GM23338 (cell line): ENCODE measurements around the gene CD83. TPM values are rescaled to one million over a fixed set of nuclear protein-coding genes. Genes with fewer than 3 reads are reported as not detected.

ENCODE experiments used
- ATAC-seq: fragments of 200-7000 bp; cut with Tn5 transposase; 3 replicates; pipeline ENCODE4 v1.9.1; 2020
- DNase-seq: peaks from one replicate; pipeline ENCODE4 v3.0.0-alpha.2; 2015; ENCODE audit warnings: low spot score
- H2AFZ ChIP-seq: fragments of 200-600 bp; sonication (generic); 2 replicates; pipeline ENCODE4 v1.8.0; 2016; ENCODE audit warnings: antibody characterized with exemption, mild to moderate bottlenecking, moderate library complexity
- H3F3A ChIP-seq: fragments of 200-600 bp; sonication (generic); replicated peaks from 2 replicates; pipeline ENCODE4 v1.8.0; 2017; ENCODE audit warnings: antibody characterized with exemption, mixed run types, low read depth
- H3K27ac ChIP-seq: fragments of 200-600 bp; sonication (generic); 2 replicates; pipeline ENCODE4 v1.6.1; 2016; ENCODE audit warnings: low read depth
- H3K27me3 ChIP-seq: fragments of 200-600 bp; sonication (generic); 2 replicates; pipeline ENCODE4 v1.8.0; 2016; ENCODE audit warnings: mild to moderate bottlenecking, mixed run types, moderate library complexity; ENCODE audit not compliant: insufficient read depth
- H3K36me3 ChIP-seq: fragments of 200-600 bp; sonication (generic); 2 replicates; pipeline ENCODE4 v1.8.0; 2016; ENCODE audit warnings: mild to moderate bottlenecking; ENCODE audit not compliant: insufficient read depth
- H3K4me1 ChIP-seq: fragments of 200-600 bp; sonication (generic); 2 replicates; pipeline ENCODE4 v1.8.0; 2016; ENCODE audit warnings: mild to moderate bottlenecking, moderate library complexity; ENCODE audit not compliant: insufficient read depth
- H3K4me2 ChIP-seq: fragments of 200-600 bp; sonication (generic); 2 replicates; pipeline ENCODE4 v1.7.1; 2017; ENCODE audit warnings: mixed run types
- H3K4me3 ChIP-seq: fragments of 200-600 bp; sonication (generic); 2 replicates; pipeline ENCODE4 v1.6.1; 2016; ENCODE audit warnings: mixed run types
- H3K79me2 ChIP-seq: fragments of 200-600 bp; sonication (generic); replicated peaks from 2 replicates; pipeline ENCODE4 v1.8.0; 2017; ENCODE audit warnings: mild to moderate bottlenecking; ENCODE audit not compliant: insufficient read depth
- H3K9me2 ChIP-seq: fragments of 200-600 bp; sonication (generic); 2 replicates; pipeline ENCODE4 v1.8.0; 2017; ENCODE audit not compliant: insufficient read depth
- H4K20me1 ChIP-seq: fragments of 200-600 bp; sonication (generic); replicated peaks from 2 replicates; pipeline ENCODE4 v1.8.0; 2017; ENCODE audit warnings: mild to moderate bottlenecking; ENCODE audit not compliant: insufficient read depth
- H3K27ac Mint-ChIP-seq: 2 replicates; pipeline ENCODE4 v1.8.0; 2020; ENCODE audit warnings: inconsistent platforms, mild to moderate bottlenecking, moderate library complexity, mixed read lengths
- H3K27me3 Mint-ChIP-seq: 3 replicates; pipeline ENCODE4 v1.8.0; 2022; ENCODE audit warnings: low read depth, mild to moderate bottlenecking, moderate library complexity, mixed read lengths, inconsistent platforms; ENCODE audit not compliant: insufficient read depth, poor library complexity
- H3K36me3 Mint-ChIP-seq: 3 replicates; pipeline ENCODE4 v1.8.0; 2021; ENCODE audit warnings: low read depth, mild to moderate bottlenecking, inconsistent platforms, moderate library complexity, mixed read lengths
- H3K4me1 Mint-ChIP-seq: 3 replicates; pipeline ENCODE4 v1.8.0; 2020; ENCODE audit warnings: mild to moderate bottlenecking, inconsistent platforms, mixed read lengths
- H3K4me3 Mint-ChIP-seq: 3 replicates; pipeline ENCODE4 v1.8.0; 2021; ENCODE audit warnings: moderate library complexity, mild to moderate bottlenecking, inconsistent platforms, mixed read lengths
- H3K9me3 Mint-ChIP-seq: 3 replicates; pipeline ENCODE4 v1.8.0; 2020; ENCODE audit warnings: moderate library complexity, mild to moderate bottlenecking, inconsistent platforms, mixed read lengths
- CREB1 ChIP-seq: fragments of 250-450 bp; sonication (Bioruptor Pico); IDR thresholded peaks from 2 replicates; pipeline ENCODE4 v1.5.0; 2020; ENCODE audit warnings: low read depth, mild to moderate bottlenecking, moderate library complexity
- JUNB ChIP-seq: IDR thresholded peaks from one replicate; pipeline ENCODE4 v1.6.1; 2016; ENCODE audit warnings: antibody characterized with exemption; ENCODE audit not compliant: unreplicated experiment
- NANOG ChIP-seq: IDR thresholded peaks from 2 replicates; pipeline ENCODE4 v1.6.1; 2016; ENCODE audit warnings: antibody characterized with exemption, borderline replicate concordance
- ZNF462 ChIP-seq: fragments of 250-450 bp; sonication (Bioruptor Pico); IDR thresholded peaks from 2 replicates; pipeline ENCODE4 v1.5.0; 2020; ENCODE audit warnings: mild to moderate bottlenecking, moderate library complexity
- polyA plus RNA-seq: library from polyadenylated mRNA; unstranded; fragments of >200 nt; fragmentation: Nextera tagmentation; extraction: Ambion mirVana; gene quantifications from 2 replicates; pipeline ENCODE4 v1.2.1, GENCODE V29; 2016
- total RNA-seq: library from RNA; depleted of rRNA; stranded (reverse); fragments of >200 nt; shearing (Covaris generic); gene quantifications from 2 replicates; pipeline ENCODE4 v1.2.3, GENCODE V29; 2014

Gene CD83
- total and polyA plus RNA-seq, 2 experiments from 2014 or later = 8.1 to 13.2 TPM

- H3K4me1 Mint-ChIP-seq = no peaks in the 10 kb centered on the region
Measured at GRCh38 chr6:14100138-14100537, 17.4 kb upstream of the CD83 start.

More at GRCh38 chr6:14100138-14100537, 17.4 kb upstream of the CD83 start:
- H3K27ac Mint-ChIP-seq = no peak overlapping the region
- Histone ChIP-seq H3K9me2 (peaks cover 3% of the 10 kb centered on the region), H3K36me3 (no peaks in the 10 kb centered on the region), H3K27me3 (no peaks in the 10 kb centered on the region), H2AFZ (no peak overlapping the region; the same call in 1 of the 2 replicates), H4K20me1 (no peaks in the 10 kb centered on the region), H3K79me2 (no peaks in the 10 kb centered on the region), H3K27ac (no peak overlapping the region), H3F3A (no peaks in the 10 kb centered on the region), H3K4me2 (no peak overlapping the region), H3K4me1 (no peaks in the 10 kb centered on the region), H3K4me3 (no peak overlapping the region)
- H3K27me3 Mint-ChIP-seq = peaks cover 6% of the 10 kb centered on the region
- no peaks in the 10 kb centered on the region for H3K36me3 Mint-ChIP-seq
- DNase-seq (no peak), ATAC-seq (no peak)
- TF ChIP-seq CREB1 (CRISPR knock-in tag) (no peak), ZNF462 (CRISPR knock-in tag) (no peak), NANOG (no peak), JUNB (no peak)
- no peak overlapping the region for H3K4me3 Mint-ChIP-seq
- no peaks in the 10 kb centered on the region for H3K9me3 Mint-ChIP-seq
